CD4-positive, alpha-beta T cell (primary cell): ENCODE measurements around the gene G3BP1. TPM values are rescaled to one million over a fixed set of nuclear protein-coding genes. Genes with fewer than 3 reads are reported as not detected.

Experiments
- ATAC-seq: fragments of 200-7000 bp; cut with Tn5 transposase; one replicate; pipeline ENCODE4 v1.10.0; 2022; ENCODE audit warnings: mild to moderate bottlenecking; ENCODE audit not compliant: poor library complexity
- CTCF ChIA-PET: fragments of 350-600 bp; sonication (Branson Sonifier 250); formaldehyde crosslinking; loops from one replicate; lab custom pipeline; 2021; ENCODE audit warnings: antibody characterized with exemption, inconsistent platforms; lab: Charles Lee
- POLR2A ChIA-PET: fragments of 350-600 bp; sonication (Branson Sonifier 250); formaldehyde crosslinking; loops from one replicate; lab custom pipeline; 2021; ENCODE audit warnings: antibody characterized with exemption, inconsistent platforms; lab: Charles Lee
- DNase-seq, 14 experiments: peaks; one replicate each; pipeline ENCODE4 v3.0.0-alpha.2; 2013 to 2020; ENCODE audit warnings: mixed read lengths in 2 of 14
- H3K27ac ChIP-seq, 2 donors: one replicate each; pipeline versions ENCODE4 v1.5.1 to v1.7.0; 2013; ENCODE audit warnings: low read length in 2 of 2, low read depth in 1 of 2, mild to moderate bottlenecking in 1 of 2
- H3K27me3 ChIP-seq, 2 experiments: 1 replicate in 1 of 2; 2 replicates in 1 of 2; pipeline versions ENCODE4 v1.6.1 to v1.7.0; 2013; ENCODE audit warnings: low read length in 2 of 2, control low read depth in 1 of 2, mild to moderate bottlenecking in 1 of 2, moderate library complexity in 1 of 2; ENCODE audit not compliant: insufficient read depth in 2 of 2, control insufficient read depth in 1 of 2
- H3K36me3 ChIP-seq: one replicate; pipeline ENCODE4 v1.6.1; 2013; ENCODE audit warnings: low read length, control low read depth; ENCODE audit not compliant: insufficient read depth
- H3K4me1 ChIP-seq: one replicate; pipeline ENCODE4 v1.6.1; 2013; ENCODE audit warnings: low read length, control low read depth; ENCODE audit not compliant: insufficient read depth
- H3K4me3 ChIP-seq: one replicate; pipeline ENCODE4 v1.5.1; 2013; ENCODE audit warnings: mild to moderate bottlenecking, low read length, moderate library complexity
- H3K9me3 ChIP-seq, 2 experiments: 1 replicate in 1 of 2; 2 replicates in 1 of 2; pipeline versions ENCODE4 v1.6.1 to v1.7.0; 2013; ENCODE audit warnings: low read length in 2 of 2, mild to moderate bottlenecking in 2 of 2, control low read depth in 1 of 2, moderate library complexity in 1 of 2; ENCODE audit not compliant: control insufficient read depth in 1 of 2, insufficient read depth in 1 of 2
- H3K27ac Mint-ChIP-seq: one replicate; pipeline ENCODE4 v1.8.0; 2020; ENCODE audit warnings: mixed read lengths
- H3K27me3 Mint-ChIP-seq: one replicate; pipeline ENCODE4 v1.8.0; 2021; ENCODE audit warnings: mixed read lengths
- H3K36me3 Mint-ChIP-seq: one replicate; pipeline ENCODE4 v1.8.0; 2021; ENCODE audit warnings: low read depth, mixed read lengths
- H3K4me1 Mint-ChIP-seq: one replicate; pipeline ENCODE4 v1.8.0; 2021; ENCODE audit warnings: low read depth, mixed read lengths
- H3K4me3 Mint-ChIP-seq: one replicate; pipeline ENCODE4 v1.8.0; 2020; ENCODE audit warnings: mild to moderate bottlenecking, mixed read lengths
- H3K9me3 Mint-ChIP-seq: one replicate; pipeline ENCODE4 v1.8.0; 2020; ENCODE audit warnings: mixed read lengths
- CTCF ChIP-seq: fragments of 200-600 bp; IDR thresholded peaks from one replicate; pipeline ENCODE4 v1.8.0; 2022; ENCODE audit warnings: antibody characterized with exemption, mild to moderate bottlenecking
- intact Hi-C, 2 experiments: fragments of 100-400 bp; cut with DNase I in 1 of 2; cut with micrococcal nuclease in 1 of 2; formaldehyde crosslinking; loops; one replicate each; pipeline versions ENCODE4 v1.15.1 to v1.9.0; 2023 to 2025; cut with DNase I, micrococcal nuclease
- total RNA-seq, 174 experiments: library from RNA in 2 of 174; stranded (reverse) in 2 of 174; gene quantifications; one replicate each; pipeline ENCODE4 v1.2.3 and lab custom pipeline; 2021 to 2026

The G3BP1 gene
- total RNA-seq, 2 experiments from 2014 or later, result 82.3 to 83.9 TPM

- no peak overlapping the region for H3K27ac Mint-ChIP-seq
- peaks cover 38% of the 10 kb centered on the region for H3K4me1 ChIP-seq
- DNase-seq (peak in 2 of 14 experiments; percentile 27 to 42), ATAC-seq (no peak)
- H3K36me3 ChIP-seq, result peaks cover 14% of the 10 kb centered on the region
- no peak overlapping the region for H3K27ac ChIP-seq
- H3K4me3 Mint-ChIP-seq, result no peak overlapping the region
- no peaks in the 10 kb centered on the region for H3K9me3 ChIP-seq
- H3K9me3 Mint-ChIP-seq, result no peaks in the 10 kb centered on the region
- peaks cover 24% of the 10 kb centered on the region for H3K36me3 Mint-ChIP-seq
- ChIA-PET CTCF (no interaction called here), POLR2A (interaction anchor here (4.1 kb wide), 1 partner anchor 20 kb away, joined by 17 read pairs; the partner anchor contains the start of gene G3BP1)
- no peak overlapping the region for H3K4me3 ChIP-seq
- no peaks in the 10 kb centered on the region for H3K27me3 ChIP-seq
- intact Hi-C loops, result loop anchor here in 1 of 2 experiments (10.0 kb wide), 1 partner anchor 666 kb away; the partner anchor contains the start of gene TNIP1
- no peaks in the 10 kb centered on the region for H3K27me3 Mint-ChIP-seq
- no peak for TF ChIP-seq CTCF
- H3K4me1 Mint-ChIP-seq, result peaks cover 45% of the 10 kb centered on the region
These were observed 20.7 kb upstream of the G3BP1 start for GRCh38 chr5:151751091-151751490.

DNA sequence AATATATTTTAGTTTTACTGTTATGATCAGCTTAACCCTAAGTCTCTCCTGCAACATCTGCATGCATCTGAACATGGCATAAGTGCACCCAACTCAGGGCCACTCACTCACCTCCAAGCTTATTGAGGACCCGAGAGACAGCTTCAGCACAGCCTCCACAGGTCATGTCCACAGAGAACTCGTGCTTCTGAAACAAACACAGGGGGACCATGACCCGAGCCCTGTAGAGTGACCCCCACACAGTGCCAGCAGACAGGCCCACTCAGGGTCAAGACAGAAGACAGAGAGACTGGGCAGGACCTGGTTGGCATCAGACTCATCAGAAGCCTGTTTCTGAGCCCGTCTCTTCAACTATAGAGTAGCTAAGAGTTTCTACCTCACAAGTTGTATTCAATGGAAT, 20.2 kb upstream of the G3BP1 start:
- ChIA-PET POLR2A (interaction anchor here (1.6 to 4.1 kb wide), 2 partner anchors 20 kb away, joined by 10 to 17 read pairs; partner anchors contain the start of gene G3BP1), CTCF (interaction anchor here (2.1 kb wide), 1 partner anchor 13 kb away, joined by 5 read pairs; no protein-coding TSS in a partner anchor)
- Histone ChIP-seq H3K4me3 (no peak overlapping the region), H3K36me3 (peaks cover 12% of the 10 kb centered on the region), H3K9me3 (no peaks in the 10 kb centered on the region), H3K27me3 (no peaks in the 10 kb centered on the region), H3K4me1 (peaks cover 38% of the 10 kb centered on the region), H3K27ac (no peak overlapping the region)
- no peak for ATAC-seq
- TF ChIP-seq CTCF, result no peak
- Mint-ChIP-seq H3K9me3 (no peaks in the 10 kb centered on the region), H3K27me3 (no peaks in the 10 kb centered on the region), H3K27ac (peak overlapping the region; percentile 30), H3K4me3 (no peak overlapping the region), H3K36me3 (peaks cover 24% of the 10 kb centered on the region), H3K4me1 (peaks cover 45% of the 10 kb centered on the region)
- no peak for DNase-seq
- intact Hi-C loops, result loop anchor here in 1 of 2 experiments (10.0 kb wide), 1 partner anchor 667 kb away; the partner anchor contains the start of gene TNIP1

GRCh38 chr5:151755383-151755782, 16.4 kb upstream of the G3BP1 start:
- Histone ChIP-seq H3K4me3 (no peak overlapping the region), H3K27ac (no peak overlapping the region), H3K36me3 (peaks cover 6% of the 10 kb centered on the region), H3K4me1 (peaks cover 42% of the 10 kb centered on the region), H3K27me3 (no peaks in the 10 kb centered on the region), H3K9me3 (no peaks in the 10 kb centered on the region)
- no peak for TF ChIP-seq CTCF
- ChIA-PET CTCF (no interaction called here), POLR2A (interaction anchor here (7.7 kb wide), 1 partner anchor 16 kb away, joined by 160 read pairs; the partner anchor contains the start of gene G3BP1)
- no peaks in the 10 kb centered on the region for H3K27me3 Mint-ChIP-seq
- peaks cover 59% of the 10 kb centered on the region for H3K4me1 Mint-ChIP-seq
- peaks cover 23% of the 10 kb centered on the region for H3K36me3 Mint-ChIP-seq
- H3K27ac Mint-ChIP-seq, result peak overlapping the region; percentile 95
- intact Hi-C loops, result loop anchor here in 1 of 2 experiments (5.0 to 10.0 kb wide), 2 partner anchors 503 to 671 kb away; partner anchors contain the start of genes GM2A and TNIP1
- DNase-seq (no peak), ATAC-seq (no peak)
- H3K9me3 Mint-ChIP-seq, result no peaks in the 10 kb centered on the region
- H3K4me3 Mint-ChIP-seq, result no peak overlapping the region
